HG02973 (cell line): ENCODE data around the gene SKIDA1.

Experiments used
- ATAC-seq: cut with Tn5 transposase; IDR thresholded peaks from one replicate; pipeline ENCODE4 v1.9.1; 2021; ENCODE audit warnings: moderate library complexity; ENCODE audit not compliant: unreplicated experiment

Gene SKIDA1

DNA sequence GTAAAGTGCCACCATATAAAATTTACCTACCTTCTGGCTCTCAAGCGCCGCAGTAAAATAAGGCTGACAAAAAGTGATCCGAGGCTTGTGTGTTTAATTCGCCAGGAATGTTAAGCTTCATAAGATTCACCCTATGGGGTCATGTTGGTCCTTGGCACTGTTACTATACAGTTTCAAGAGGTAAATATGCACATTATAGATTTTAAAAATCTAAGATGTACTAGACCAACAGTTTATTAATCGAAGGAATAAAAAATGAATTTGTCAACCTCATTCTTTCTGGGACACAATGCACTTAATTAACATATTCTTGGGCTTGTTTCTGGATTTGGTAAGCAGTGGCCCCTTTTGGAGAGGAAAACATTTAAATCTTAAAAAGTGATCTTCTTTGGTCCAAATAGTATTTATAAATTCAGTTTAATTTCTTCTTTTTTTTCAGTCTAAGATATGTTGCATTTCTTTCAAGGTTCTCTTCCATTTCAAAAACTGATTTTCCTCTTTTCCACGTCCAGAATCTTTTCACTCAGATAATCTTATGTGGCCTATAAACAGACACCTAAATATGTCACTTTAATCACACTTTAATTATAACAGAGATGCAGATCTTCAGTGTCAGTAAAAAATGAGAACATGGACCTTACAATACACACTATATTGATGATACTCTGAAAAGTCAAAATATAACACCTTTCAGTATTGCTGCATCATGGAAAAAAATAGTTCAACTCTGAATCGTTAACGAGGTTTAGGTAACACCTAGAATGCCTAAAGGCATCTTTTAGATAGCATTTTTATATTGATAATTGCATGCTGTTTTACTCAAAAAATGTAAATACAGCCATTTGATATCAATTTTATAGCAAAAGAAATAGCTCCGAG lies 3.8 kb upstream of the SKIDA1 start:
- no peak for ATAC-seq

DNA sequence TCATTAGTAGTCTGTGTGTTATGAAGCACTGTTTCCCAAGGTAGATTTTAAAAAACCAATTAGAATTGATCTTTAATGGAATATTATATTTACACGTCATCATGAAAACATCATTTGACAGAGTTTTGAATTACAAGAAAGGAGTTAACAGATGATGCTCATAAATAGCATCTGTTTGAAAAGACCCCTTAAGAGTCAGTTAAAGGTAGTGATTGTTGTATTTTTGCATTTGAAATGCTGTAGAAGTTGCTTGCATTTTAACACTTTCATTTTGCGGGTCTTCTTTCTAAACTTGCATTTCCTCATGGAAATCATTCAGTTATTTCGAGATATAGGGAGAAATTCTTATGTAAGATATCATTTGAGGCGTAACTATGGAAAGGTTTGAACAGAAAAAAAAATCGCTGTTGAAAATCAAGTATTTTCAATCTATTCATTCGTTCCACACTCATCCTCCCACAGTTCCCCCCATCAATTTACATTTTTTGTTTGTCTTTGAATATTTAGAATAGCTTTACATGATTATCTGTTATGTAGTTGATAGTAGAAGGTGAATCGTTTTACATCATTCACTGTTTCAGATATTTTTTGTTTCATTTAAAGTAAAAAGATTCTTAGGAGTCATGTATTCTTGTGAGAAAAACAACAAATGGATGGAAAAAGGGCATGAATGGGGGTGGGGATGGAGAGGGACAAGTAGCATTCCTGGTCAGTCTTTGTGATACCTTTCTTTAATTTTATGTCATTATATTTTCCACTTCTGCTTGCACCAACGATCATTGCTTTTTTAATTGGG lies 3.0 kb upstream of the SKIDA1 start:
- ATAC-seq = no peak

DNA sequence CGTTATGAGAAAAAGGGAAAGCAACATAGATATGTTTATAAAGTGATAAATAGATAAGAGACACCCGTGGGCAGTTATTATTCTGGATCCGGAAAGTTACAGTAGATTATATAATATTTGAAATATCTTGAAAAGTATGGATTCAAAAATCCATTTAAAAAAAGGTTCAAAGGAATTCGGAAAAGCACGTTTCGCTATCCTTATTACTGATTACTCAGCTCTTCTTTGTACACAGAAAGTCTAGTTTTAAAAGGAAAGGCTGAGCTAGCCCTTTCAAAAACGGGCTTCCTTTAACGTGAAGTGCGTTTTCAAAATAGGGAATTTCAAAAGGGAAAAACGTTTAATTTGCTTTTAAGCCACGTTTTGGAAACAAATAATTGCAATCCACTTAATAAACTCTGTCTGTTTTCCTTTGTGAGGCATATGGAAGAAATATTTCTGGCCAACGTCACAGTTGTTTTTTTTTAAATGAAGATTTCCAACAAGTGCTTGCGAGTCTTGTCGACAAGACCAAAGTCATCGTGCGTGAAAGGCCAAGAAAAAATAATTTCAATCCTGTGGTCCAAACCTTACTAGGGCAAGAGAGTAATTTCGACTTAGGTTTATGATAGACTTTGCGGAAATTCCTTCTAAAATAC lies 2.2 kb upstream of the SKIDA1 start:
- no peak for ATAC-seq

DNA sequence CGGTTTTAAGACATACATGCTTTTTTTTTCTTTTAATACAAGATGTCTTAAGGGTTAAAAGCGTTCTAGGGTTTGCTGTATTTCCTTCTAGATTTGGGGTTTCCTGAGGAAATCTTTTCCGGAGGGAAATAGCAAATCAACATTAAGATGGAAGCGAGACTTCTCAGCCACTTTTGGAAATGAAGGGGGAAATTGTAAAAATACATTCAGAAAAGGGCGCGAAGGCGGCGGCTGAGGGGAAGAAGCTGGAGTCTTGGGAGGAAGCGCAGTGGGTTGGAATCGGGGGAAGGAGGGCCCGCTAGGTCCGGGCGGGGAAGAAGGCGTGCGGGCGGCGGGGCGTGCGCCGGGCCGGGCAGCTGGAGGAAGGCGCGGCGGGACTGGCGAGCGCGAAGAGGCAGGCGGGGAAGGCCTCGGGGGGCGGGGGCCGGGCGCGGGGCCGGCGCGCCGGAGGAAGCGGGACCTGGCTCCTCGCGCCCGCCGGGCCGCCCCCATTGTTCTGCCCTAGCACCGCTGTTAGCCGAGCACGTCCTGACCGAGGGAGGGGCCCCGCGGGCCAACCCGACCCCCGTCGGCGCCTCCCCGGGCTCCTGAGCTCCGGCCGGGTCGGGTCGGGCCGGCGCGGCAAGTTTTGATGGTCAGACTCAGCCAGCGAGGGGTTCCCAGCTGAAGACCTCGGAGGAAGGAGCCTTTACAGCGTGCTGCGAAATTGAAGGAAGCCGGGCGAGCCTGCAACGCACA lies 1.5 kb upstream of the SKIDA1 start:
- no peak for ATAC-seq

DNA sequence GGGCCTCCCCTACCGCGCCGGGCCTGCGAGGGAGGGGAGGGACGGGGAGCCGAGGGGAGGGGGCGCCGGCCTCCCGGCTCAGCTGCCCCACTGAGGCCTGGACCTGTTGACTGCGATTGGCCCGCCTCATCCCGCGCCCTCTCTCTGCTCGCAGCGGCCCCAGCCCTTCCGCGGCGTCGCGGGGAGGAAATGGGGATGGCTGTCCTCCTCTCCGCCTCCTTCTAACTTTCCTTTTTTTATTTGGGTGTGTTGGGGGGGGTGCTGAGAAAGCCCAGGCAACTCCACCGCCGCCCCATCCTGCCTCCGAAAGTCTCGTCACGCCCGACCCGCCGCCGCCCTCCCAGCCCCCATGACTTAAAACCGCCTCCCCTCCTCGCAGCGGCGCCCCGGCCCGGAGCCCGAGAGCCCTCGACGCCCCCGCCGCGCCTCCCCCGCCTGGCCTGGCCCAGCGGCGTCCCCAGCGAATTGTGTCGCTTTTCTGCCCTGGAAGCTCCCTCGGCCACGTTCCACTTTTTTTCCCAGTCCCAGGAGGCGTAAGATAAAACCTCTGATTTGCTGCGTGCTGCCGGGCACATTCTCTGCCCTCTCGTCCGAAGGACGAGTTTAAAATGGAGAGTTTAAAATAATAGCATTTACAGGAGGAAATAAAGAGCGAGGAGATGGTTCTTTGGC lies 842 bp upstream of the SKIDA1 start:
- peak; percentile 26 for ATAC-seq

DNA sequence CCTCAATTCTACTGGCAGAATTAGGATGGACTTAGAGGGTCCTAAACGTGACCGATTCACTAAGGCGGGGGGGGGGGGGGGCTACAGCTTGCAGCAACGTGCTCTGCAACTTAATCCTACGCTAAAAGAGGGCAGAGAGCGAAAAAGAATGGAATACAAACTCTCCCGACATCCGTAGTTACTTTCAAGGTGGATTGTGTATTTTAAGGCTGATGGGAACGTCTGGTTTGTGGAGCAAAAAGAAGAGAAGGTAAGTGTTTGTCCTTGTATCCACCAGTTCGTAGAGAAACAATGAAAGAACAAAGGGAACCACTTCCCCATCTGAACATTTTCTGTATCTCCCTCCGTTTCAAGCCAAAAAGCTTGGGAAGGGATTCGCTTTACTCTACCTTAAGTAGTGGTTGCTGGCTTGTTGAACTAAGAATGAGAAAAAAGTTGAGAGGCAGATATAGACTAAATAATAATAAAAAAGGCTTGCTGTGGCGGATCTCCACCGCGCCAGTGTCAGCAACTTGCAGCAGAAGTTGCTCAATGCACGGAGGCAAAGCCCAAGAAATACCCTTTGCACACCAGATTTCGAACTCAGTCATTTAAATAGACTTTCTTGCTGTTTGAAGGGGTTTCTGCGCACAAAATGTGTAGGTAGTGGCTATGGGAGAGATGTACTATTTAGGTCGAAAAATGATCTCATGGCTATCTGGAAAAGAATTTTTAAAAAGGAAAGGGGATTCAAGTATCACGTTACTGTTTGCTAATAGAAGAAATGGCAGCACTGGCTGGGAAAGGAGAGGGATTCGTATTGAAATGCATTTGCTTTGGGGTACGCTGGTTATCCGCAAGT lies 736 bp downstream of the SKIDA1 start:
- no peak for ATAC-seq

DNA sequence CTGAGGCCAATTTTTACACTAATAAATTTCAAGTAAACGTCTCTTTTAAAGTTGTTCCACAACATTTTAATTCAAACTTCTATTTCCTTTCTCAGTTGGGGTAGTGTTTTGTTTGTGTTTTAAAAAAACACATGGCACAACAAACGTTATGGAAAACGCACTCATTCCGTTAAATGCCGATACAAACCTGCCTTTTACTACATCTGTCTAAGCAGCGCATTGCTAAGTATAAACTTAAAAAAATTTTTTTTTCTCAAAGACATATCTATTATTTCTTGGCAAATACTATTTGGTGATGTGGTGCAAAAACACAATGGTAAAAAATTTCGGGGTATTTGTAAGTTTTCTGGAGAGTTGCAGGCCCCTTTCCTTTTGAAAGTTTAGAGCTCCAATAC lies 1.4 kb downstream of the SKIDA1 start:
- ATAC-seq = no peak

DNA sequence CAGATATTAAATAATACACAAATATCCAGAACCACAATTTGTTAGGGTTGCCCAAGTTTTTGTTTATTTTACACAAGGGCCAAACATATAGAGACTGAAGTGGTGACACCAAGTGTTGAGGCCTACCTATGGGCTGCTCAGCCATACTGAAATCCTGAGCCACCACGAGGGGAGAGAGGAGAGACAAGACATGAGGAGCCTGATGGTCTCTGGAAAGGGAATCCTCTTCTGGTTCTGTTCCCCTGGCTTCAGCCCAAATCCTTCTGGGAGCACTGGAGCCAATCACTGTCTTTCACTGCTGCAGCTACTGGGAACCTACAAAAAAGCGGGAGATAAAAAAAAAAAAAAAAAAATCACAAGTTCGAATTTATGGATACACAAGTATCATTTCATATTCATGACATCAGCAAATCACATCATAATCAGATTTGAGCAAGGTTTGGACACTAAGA lies 1.9 kb downstream of the SKIDA1 start:
- no peak for ATAC-seq

DNA sequence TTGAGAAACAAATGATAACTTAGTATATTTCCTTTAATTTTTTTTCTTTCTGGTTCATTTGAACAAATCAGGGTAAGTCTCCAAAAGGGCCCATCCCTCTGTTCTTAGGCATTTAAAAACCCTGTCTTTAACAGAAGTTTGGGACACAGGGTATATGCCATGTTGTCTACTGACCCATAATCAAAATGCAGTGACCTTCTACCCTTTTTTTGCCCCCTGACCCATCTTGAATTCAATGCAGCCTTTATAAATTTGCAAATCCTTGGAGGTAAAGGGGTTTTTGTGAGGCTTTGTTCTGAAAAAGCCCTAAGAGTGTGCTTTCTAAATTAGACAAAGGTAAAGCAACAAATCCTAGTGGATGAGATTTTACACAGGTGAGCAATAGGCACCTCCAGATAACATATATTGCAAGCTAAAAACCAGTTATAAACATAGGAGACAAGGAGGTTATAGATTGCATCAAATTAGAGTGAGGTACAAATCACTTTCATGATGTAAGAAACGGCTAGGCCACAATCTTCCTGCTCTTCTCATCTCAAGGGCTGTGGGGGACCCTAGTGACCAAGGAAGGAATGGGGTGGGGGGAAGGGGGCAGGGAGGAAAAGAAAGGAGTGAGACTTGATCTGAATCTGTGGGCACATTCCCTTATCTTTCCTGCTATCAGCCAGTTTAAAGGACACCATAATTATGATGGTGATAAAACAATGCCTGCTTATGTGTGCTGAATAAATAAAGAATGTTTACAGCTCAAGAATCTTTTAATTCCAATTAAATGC lies 2.7 kb downstream of the SKIDA1 start:
- ATAC-seq = no peak

DNA sequence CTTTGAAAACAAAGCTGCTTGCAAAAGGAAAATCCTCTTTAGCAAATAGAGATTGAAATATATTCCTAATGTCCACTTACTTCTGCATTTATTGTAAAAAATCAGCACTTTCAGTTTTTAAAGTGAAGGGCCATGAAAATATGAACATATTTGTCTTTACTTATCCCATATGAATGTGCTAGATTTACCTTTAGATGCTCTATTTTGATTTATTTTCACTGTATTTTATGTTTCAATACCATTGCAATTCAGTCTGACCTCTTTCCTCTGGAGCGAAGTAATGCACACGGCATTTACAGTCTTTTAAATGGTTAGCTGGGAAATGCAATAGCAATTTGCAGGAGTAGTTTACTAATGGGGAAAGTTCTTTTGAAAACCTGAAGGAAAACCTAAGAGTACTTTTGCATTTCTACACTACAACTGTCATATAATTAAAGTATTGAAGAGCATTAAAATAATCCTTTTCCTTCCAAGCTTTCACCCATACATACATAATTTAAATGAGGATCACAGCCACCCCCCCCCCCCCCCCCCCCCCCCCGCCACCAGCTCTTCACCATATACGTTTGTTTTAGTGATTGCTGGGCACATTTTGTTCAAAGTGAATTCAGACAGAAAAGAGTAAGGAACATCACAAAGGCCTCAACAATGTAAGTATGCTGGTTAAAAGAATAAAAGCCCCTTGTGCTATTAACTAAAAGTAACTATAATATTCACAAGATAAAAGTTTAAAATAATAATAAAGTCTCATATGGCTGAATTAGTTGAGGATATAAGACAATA lies 3.5 kb downstream of the SKIDA1 start:
- no peak for ATAC-seq

DNA sequence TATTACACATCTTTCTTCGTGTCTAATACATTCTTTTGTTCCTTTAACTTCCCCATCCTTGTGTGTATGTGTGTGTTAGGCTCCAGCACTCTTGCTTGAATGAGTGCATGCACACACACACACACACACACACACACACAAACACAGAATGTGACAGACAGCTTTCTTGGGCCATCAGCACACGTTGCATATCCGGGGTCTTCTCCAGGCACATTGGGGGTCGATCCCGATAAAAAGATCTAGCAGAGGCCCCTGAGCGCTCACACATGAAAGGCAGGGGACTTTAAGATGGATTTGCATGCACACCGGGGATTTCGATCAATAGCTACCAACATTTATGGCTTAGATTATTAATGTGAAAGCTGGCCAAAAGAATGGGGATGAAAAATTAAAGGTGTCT lies 4.5 kb downstream of the SKIDA1 start:
- no peak for ATAC-seq

DNA sequence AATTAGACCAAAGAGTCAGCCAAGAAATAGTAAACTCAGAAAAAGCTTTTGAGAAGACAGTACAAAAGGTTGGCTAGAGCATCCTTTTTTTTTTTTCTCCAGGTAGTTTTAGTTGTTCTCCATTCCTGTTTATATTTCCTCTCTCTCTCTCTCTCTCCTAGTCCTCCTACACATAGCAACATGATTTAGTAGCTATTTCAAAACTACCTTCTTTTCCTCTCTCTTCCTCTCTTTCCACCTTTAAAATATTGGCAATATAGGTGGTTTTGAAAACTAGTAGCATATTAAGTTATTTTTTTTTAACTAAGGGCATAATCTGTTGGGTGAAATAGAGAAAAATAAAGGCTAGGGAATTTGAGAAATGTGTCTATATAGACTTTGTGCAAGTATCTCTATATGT lies 5.0 kb downstream of the SKIDA1 start:
- no peak for ATAC-seq

DNA sequence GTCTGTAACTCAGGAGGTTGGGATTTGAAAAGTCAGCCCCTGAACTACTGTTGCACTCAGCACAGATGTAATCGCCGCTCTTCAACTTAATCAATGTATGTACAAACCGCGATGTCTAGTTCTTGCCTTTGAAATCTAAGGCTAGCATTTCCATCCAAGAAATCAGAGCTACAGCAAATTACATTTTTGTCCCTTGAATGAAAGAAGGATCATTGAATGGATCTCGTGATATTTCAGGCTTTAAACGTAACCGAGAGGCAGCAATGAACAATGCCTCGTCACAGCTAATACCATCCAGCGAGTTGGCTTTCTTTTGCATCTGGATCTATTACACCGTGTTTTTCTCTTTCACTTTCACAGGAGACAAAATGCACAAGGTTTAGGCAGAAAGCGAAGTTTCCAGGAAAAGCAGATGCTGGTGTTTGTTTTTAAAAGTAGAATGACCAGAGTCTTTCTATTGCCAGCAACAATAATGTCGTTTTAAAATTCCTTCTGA lies 5.5 kb downstream of the SKIDA1 start:
- peak; percentile 47 for ATAC-seq

DNA sequence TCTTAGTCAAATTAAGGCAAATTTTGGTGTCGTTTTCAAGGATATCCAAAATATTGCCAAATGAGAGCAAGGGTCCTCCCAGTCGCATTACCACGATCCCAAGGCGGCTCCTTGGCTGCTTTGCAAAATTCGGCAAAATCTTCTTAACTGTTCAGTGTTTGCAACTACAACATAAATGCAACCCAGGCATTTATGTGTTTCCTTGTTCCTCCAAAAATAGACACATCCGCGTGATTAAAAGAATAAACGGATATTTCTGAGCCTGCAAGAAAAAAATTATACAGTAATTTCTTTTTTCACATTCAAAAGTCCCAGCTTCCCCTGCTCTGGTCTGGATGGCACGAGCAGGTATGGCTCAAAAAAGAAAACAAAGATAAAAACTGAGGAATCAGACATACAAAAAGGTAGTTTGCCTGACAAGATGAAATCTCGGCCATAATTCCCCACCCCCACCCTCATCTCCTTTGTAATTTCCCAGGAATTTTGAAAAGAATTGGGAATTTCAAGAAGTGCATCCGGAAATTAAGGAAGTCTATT lies 6.0 kb downstream of the SKIDA1 start:
- no peak for ATAC-seq

DNA sequence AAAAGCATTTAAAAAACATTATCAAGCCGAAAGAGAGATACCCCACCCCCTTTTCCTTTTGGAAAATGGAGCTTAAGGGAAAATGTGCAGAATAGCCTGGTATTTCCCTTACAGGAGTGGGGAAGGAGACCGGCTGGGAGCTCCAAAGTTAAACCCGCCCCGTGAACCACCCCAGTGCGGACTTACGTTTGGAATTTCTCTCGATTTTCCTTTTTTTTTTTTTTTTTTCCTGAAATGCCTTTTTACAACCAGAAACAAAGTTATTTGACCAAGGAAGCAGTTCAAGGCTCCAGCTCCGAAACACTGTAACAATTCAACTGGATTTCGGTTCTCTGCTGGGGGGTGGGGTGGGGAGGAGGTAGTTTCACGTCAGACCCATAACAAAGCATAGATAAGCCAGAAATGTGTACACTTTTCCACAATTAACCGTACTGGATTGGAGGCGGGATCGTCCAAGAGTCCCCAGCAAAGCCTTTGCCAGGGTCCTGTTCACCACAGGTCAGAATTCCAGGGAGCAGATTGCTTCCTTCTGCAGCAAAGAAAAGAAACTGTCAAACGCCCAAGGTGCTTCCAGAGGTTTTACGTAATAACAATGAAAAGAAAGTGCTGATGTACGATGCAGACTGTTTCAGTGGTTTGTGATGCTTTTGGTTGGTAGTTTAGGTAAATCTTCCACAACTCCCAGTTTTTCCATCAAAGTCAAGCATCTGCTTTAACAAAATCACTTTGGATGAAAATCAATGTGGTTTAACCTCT lies 6.7 kb downstream of the SKIDA1 start:
- no peak for ATAC-seq

DNA sequence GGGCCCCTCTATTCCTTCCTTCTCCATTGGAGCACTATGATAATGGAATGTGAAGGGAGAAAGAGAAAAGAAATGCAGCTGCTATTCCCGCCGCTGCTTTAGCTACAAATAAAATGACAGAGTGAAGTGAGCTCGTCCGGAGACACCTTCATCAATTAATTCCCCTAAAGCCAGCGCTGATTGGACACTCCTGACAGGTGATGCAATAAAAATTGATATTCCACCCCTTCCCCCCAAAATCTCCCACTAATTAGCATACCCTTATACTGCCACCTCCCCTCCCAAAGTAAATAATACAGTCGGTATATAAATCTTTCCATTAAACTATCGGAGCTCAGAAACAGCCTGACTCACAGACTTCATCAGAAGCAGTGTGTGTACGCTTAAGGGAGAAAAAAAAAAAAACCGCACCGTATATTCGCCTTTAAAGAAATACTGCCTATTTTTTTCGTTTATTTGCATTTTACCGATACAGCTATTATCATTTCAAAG lies 7.3 kb downstream of the SKIDA1 start:
- ATAC-seq = no peak
